Muscle of leg (tissue), 11 donors: ENCODE measurements around the gene PPM1J. TPM values are rescaled to one million over a fixed set of nuclear protein-coding genes. Genes with fewer than 3 reads are reported as not detected.

ENCODE experiments used
- DNase-seq: peaks from one replicate; pipeline ENCODE4 v3.0.0; 2013
- H3K27ac ChIP-seq: one replicate; pipeline ENCODE4 v1.5.1; 2013; ENCODE audit warnings: mild to moderate bottlenecking, low read length, control low read depth
- H3K27me3 ChIP-seq: one replicate; pipeline ENCODE4 v1.6.1; 2013; ENCODE audit warnings: low read length; ENCODE audit not compliant: control insufficient read depth, insufficient read depth
- H3K36me3 ChIP-seq: one replicate; pipeline ENCODE4 v1.6.1; 2013; ENCODE audit warnings: low read length; ENCODE audit not compliant: control insufficient read depth, insufficient read depth
- H3K4me1 ChIP-seq: one replicate; pipeline ENCODE4 v1.6.1; 2013; ENCODE audit warnings: low read length; ENCODE audit not compliant: control insufficient read depth, insufficient read depth
- H3K4me3 ChIP-seq: one replicate; pipeline ENCODE4 v1.5.1; 2013; ENCODE audit warnings: low read length, control low read depth
- H3K9me3 ChIP-seq: replicated peaks from 2 replicates; pipeline ENCODE4 v1.6.1; 2013; ENCODE audit warnings: low read depth, low read length; ENCODE audit not compliant: control insufficient read depth
- WGBS: methylation state at CpG from one replicate; pipeline ENCODE4 v1.1.5; 2013; ENCODE audit warnings: missing lambda C conversion rate; ENCODE audit not compliant: insufficient coverage; 5-methylcytosine and 5-hydroxymethylcytosine counted together
- polyA plus RNA-seq, 8 donors: library from polyadenylated mRNA; unstranded; fragments of 120-200 nt; gene quantifications; one replicate each; pipeline versions ENCODE4 v1.2.1 to v1.2.3, GENCODE V29; 2013; ENCODE audit warnings: inconsistent platforms in 1 of 8, low replicate concordance in 1 of 8; ENCODE audit not compliant: insufficient read length in 8 of 8, insufficient read depth in 1 of 8
- total RNA-seq: library from RNA; stranded (reverse); fragments of 120-200 nt; gene quantifications from one replicate; pipeline ENCODE4 v1.2.4, GENCODE V29; 2013

The PPM1J gene
- total and polyA plus RNA-seq, 9 donors = 1.0 to 3.9 (median 2.9) TPM

DNA sequence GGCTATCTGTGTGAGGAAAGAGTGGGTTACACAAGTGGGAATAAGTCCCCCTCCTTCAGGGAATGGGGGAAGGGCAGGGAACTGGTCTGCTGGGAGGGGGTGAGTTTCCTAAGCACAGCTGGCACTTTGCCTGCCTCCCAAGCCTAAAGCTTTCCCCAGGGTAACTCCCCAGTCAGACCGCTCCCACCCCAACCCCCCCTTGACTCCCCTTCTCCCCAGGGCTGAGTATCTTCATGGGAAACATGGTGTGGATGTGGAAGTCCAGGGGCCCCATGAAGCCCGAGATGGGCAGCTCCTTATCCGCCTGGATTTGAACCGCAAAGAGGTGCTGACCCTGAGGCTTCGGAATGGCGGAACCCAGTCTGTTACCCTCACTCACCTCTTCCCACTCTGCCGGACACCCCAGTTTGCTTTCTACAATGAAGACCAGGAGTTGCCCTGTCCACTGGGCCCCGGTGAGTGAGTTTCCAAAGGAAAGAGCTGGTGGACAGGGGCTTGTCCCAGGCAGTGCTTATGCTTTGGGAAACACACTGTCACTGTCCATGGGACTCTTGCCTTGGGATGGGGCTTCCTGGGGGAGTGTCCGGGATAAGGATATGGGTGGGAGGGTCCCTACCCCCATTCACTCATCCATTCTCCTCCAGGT lies 25.8 kb downstream of the PPM1J start:
- H3K4me3 ChIP-seq = no peak overlapping the region
- no peaks in the 10 kb centered on the region for H3K27me3 ChIP-seq
- H3K36me3 ChIP-seq = peaks cover 53% of the 10 kb centered on the region
- no peaks in the 10 kb centered on the region for H3K9me3 ChIP-seq
- peaks cover 32% of the 10 kb centered on the region for H3K4me1 ChIP-seq
- H3K27ac ChIP-seq = peak overlapping the region; percentile 90
- DNase-seq = no peak
- 92% methylated on average over 5 of the region's 9 CpGs for WGBS

DNA sequence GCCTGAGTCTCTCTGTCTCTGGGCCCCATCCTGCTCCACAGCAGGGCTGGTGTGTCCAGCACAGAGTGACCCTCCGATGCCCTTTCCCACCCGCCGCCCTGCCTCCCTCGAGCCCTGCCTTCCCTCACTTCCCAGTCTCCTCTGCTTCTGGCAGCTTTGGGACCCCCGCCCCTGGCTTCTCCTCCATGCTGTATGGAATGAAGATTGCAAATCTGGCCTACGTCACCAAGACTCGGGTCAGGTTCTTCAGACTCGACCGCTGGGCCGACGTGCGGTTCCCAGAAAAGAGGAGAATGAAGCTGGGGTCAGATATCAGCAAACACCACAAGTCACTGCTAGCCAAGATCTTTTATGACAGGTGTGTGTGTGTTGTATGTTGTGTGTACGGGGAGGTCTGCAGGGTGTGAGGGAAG lies 26.3 kb downstream of the PPM1J start:
- Histone ChIP-seq H3K27me3 (no peaks in the 10 kb centered on the region), H3K4me1 (peaks cover 28% of the 10 kb centered on the region), H3K4me3 (no peak overlapping the region), H3K27ac (peak overlapping the region; percentile 90), H3K9me3 (no peaks in the 10 kb centered on the region), H3K36me3 (peaks cover 48% of the 10 kb centered on the region)
- WGBS = 40% methylated on average over 2 of the region's 13 CpGs
- DNase-seq = peak; percentile 90

DNA sequence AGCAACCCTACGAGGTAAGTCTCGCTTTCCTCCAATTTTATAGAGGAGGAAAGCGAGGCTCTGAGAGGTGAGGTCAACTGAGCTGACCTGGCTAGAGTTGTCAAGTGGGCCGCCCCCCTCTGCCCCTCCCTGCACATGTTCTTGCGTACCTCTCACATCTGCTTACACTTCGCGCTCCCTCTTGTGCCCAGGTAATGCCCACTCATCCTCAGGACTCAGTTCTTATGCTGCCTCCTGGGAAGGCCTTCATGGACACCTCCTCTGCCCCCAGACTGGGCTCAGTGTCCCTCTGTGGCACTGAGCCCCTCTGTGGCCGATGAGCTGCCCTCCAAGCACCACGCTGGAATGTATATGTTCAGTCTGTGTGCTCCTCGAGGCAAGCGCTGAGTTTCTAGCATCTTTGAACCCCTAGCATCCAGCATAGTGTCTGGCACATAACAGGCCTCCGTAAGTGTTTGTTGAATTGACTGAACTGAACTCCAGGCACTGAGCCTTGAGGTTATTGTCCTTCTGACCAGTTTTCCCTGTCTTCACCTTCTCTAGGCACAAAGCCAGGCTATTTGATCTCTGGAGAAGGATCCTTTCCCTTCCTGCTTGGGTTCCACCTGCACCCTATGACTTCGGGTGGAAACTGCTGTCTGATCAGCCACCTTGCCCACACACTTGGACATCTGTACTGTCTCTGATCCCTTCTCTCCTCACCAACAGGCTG lies 27.2 kb downstream of the PPM1J start:
- H3K4me1 ChIP-seq = peaks cover 28% of the 10 kb centered on the region
- 77% methylated on average over 5 of the region's 13 CpGs for WGBS
- no peaks in the 10 kb centered on the region for H3K27me3 ChIP-seq
- H3K4me3 ChIP-seq = no peak overlapping the region
- DNase-seq = no peak
- peaks cover 40% of the 10 kb centered on the region for H3K36me3 ChIP-seq
- no peaks in the 10 kb centered on the region for H3K9me3 ChIP-seq
- peak overlapping the region; percentile 90 for H3K27ac ChIP-seq

DNA sequence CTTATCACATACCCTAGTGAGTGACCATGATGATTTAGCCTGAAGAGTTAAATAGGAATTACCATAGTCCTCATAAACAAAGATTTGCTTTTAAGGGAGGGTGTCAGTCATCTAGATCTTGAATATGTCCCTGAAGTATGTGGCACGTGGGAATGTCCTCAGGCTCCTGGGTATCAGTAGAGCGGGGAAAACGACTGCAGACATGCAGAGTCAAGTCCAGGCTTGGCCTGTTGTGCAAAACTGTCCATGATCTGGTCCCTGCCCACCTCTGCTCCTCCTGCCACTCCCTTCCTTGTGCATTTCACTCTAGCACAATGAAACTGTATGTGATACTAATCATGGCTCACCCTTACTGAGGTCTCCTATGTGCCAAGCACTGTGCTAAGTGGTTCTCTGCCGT lies 27.8 kb downstream of the PPM1J start:
- H3K27ac ChIP-seq = peak overlapping the region; percentile 42
- peaks cover 34% of the 10 kb centered on the region for H3K36me3 ChIP-seq

DNA sequence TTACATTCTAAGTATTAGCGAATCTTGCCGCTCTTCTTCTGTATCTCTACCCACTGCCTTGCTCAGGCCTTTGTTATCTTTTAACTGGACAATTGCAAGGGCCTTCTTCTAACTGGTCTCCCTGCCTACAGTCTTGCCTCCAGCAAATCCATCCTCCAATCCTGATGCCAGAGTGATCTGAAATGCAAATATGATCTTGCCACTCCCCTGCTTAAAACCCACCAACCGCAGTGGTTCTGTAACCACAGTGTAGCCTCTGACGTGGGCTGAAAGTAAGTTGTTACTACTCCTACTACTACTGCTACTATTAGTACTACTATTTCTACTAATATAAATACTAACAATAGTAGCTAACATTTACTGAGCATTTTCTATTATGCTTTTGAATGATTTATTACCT lies 28.3 kb downstream of the PPM1J start:
- no peaks in the 10 kb centered on the region for H3K9me3 ChIP-seq
- H3K27ac ChIP-seq = no peak overlapping the region
- no peak for DNase-seq
- no peak overlapping the region for H3K4me3 ChIP-seq
- peaks cover 28% of the 10 kb centered on the region for H3K4me1 ChIP-seq
- WGBS = 87% methylated on average over 2 of the region's 4 CpGs
- no peaks in the 10 kb centered on the region for H3K27me3 ChIP-seq
- peaks cover 29% of the 10 kb centered on the region for H3K36me3 ChIP-seq

More for the DNA sequence above, 27.8 kb downstream of the PPM1J start:
- DNase-seq = no peak
- Histone ChIP-seq H3K27me3 (no peaks in the 10 kb centered on the region), H3K4me1 (peaks cover 28% of the 10 kb centered on the region), H3K9me3 (no peaks in the 10 kb centered on the region), H3K4me3 (no peak overlapping the region)
- WGBS = 93% methylated on average over 3 of the region's 4 CpGs

DNA sequence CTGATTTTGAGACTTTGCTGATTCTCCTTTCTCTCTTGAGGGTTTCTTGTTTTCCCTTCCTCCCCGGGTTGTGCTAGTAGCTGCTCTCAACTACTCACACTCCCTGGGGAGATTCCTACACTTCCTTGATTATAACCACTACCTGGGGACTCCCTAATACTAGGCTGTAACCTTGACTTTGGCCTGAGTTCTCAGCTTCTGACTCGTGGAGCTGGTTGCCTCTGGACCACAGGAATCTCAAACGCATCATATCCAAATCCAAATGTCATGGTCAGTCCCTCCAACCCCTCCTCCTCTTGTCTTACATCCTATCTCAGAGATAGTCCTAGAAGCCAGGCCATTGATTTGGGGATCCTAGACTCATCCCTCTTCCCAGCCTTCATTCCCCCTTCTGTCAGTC lies 28.7 kb downstream of the PPM1J start:
- Histone ChIP-seq H3K9me3 (no peaks in the 10 kb centered on the region), H3K27ac (no peak overlapping the region), H3K4me1 (peaks cover 28% of the 10 kb centered on the region), H3K27me3 (no peaks in the 10 kb centered on the region), H3K36me3 (peaks cover 24% of the 10 kb centered on the region), H3K4me3 (no peak overlapping the region)
- WGBS = 56% methylated on average over 3 of the region's 3 CpGs
- DNase-seq = no peak

DNA sequence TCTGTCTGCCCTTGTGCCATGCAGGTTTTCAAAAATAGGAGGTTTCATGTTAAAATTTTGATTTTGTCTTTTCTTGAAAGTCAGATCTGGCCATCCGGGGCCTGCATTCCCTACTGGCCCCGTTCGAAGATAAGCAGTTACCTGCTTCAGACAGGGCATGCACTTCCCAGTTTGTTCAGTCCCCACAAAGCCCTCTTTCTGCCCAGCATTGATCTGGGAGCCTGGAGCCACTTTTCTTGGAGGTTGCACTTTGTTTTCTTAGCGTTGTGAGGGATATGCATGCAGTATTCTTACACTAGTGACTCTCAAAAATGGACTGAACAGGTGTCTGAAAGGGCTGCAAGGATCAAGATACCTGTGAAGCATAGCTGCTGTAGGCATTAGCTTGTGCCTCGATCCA lies 29.2 kb downstream of the PPM1J start:
- Histone ChIP-seq H3K36me3 (peaks cover 22% of the 10 kb centered on the region), H3K9me3 (no peaks in the 10 kb centered on the region), H3K27ac (no peak overlapping the region), H3K4me3 (no peak overlapping the region), H3K27me3 (no peaks in the 10 kb centered on the region), H3K4me1 (peaks cover 28% of the 10 kb centered on the region)
- no peak for DNase-seq
- WGBS = 100% methylated on average over 1 of the region's 5 CpGs

DNA sequence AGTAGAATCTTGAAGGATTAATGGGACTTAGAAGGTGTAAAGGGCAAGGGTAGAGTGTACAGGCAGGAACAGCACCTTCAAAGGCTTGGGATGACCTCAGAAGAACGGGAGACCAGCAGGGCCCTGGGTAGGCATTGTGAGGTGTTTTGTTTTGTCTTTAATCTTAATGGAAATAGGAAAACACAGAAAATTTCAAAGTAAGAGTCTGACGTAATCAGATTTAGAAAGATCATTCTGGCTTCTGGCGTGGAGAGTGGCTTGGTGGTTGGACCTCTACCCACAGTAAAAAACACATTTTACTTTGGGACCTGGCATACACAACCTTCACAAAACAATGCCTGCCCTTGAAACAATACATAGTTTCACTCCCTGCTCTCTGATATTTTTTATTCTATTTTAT lies 36.5 kb downstream of the PPM1J start:
- no peak overlapping the region for H3K4me3 ChIP-seq
- H3K36me3 ChIP-seq = peaks cover 4% of the 10 kb centered on the region
- H3K4me1 ChIP-seq = peaks cover 11% of the 10 kb centered on the region
- H3K9me3 ChIP-seq = no peaks in the 10 kb centered on the region
- 44% methylated on average over 1 of the region's 3 CpGs for WGBS
- H3K27ac ChIP-seq = no peak overlapping the region
- no peak for DNase-seq
- no peaks in the 10 kb centered on the region for H3K27me3 ChIP-seq

DNA sequence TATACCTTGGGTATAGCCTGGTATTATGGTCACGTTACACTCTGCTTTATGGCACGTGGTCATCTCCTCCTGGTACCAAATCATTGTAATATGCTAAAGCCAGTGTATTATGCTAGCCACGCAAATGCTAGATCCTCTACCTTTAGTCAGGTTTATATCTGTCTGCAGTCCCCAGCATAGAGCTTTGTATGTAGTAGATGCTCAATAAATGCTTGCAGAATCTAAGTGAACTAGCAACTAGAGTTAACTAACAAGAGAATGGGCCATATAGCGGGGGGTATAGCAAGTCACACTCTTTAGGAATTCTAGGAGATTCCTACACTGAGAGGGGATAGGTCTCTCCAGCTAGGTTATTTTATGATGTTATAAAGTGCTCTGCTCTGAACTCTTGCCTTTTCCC lies 37.6 kb downstream of the PPM1J start:
- Histone ChIP-seq H3K4me1 (peaks cover 14% of the 10 kb centered on the region), H3K36me3 (peaks cover 4% of the 10 kb centered on the region), H3K9me3 (no peaks in the 10 kb centered on the region), H3K27ac (no peak overlapping the region), H3K27me3 (no peaks in the 10 kb centered on the region), H3K4me3 (no peak overlapping the region)
- no peak for DNase-seq
- WGBS = no CpG with 5 or more reads among the region's 4 CpGs

DNA sequence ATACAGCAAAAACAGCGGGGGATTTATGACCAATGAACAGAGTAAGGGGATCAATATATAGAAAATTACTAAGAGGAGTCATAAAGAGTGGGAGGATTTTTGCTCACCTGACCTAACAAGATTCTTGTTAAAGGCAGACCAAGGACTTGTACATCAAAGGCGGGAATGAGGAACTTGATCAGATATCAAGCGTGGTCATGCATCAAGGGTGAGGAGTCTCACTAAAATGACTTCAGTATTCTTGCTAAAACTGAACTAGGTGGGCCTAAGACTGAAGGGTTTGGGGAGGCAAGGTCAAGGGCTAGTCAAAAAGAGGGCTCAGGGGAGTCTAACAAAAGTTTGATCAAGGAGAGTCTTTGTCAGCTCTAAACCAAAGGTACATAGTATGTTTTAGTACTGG lies 38.6 kb downstream of the PPM1J start:
- H3K36me3 ChIP-seq = peaks cover 9% of the 10 kb centered on the region
- WGBS = 86% methylated on average over 2 of the region's 3 CpGs
- no peak overlapping the region for H3K4me3 ChIP-seq
- peaks cover 14% of the 10 kb centered on the region for H3K4me1 ChIP-seq
- H3K27me3 ChIP-seq = no peaks in the 10 kb centered on the region
- H3K27ac ChIP-seq = no peak overlapping the region
- no peak for DNase-seq
- no peaks in the 10 kb centered on the region for H3K9me3 ChIP-seq
